Stimulated activated CD8-positive, alpha-beta memory T cell treated with anti-CD3 and anti-CD28 coated beads, Interleukin-12 subunit alpha, Interleukin-12 subunit beta, amount 100 ng/mL, for 1 hour (primary cell): ENCODE measurements around the gene BEND3.
"Not testable (repeated sequence)": the region's sequence is repeated elsewhere in the genome, so short reads cannot be mapped to it uniquely, and the experiment has no call there.

Experiments used
- DNase-seq: peaks from one replicate; pipeline ENCODE4 v3.0.0-alpha.2; 2020; ENCODE audit warnings: low read depth

The BEND3 gene

DNA sequence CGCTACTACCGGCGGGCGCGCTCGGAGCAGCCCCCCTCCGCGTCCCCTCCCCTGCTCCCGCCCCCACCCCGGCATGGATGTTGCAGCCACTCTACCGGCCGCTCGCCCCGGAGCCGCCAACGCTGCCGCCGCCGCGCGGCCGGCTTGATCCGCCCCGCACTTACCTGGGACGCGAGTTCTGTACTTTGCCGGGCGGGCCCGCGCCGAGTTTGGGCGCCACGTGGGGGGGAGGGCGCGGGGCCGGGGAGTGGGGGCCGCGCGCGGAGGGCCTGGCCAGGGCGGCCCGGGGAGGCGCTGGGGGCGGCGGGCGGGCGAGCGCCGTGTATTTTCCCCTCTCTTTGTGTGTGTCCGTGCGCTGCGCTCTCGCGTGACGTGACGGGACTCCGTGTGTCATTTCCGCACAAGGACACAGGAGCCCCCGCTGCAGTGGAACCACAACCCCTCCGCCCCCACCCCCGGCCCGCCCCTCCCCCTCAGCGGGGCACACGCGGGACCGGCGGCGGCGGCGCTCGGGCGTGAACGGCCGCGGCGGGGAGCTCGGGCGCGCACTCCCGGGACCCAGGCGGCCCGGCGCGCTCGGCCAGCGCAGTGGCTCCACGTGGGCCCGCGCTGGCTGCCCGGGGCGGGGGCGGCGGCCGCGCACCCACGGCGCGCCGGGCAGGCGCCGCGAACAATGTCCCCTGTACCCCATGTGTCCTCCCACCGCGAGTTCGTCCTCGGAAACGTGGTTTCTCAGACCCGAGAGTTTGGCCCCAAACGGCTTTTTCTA lies at the start of gene BEND3:
BEND3 (minus strand) TSS at position 590 of the 769 bp plus-strand sequence. CDS start 16,230 bp downstream, outside the sequence.
- DNase-seq, result no peak

- not testable (repeated sequence) for DNase-seq
Observed at GRCh38 chr6:107164299-107164698, 49.0 kb upstream of the BEND3 start.

DNA sequence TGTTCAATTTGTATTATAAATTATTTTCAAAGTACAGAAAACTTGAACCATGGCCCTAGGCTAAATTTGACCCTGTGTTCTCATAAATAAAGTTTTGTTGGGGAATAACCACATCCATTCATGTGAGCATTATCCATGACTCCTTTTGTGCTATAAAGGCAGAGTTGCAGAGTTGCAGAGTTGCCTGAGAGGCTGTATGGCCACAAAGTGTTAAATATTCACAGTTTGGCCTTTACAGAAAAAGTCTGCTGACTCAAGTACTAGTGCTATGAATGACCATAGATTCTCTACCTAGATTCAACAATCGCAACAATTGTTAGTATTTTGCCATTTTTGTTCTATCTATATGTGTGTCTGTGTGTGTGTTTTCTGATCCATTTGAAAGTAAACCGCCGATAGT lies 46.2 kb upstream of the BEND3 start:
- DNase-seq, result no peak

- no peak for DNase-seq
Observed at GRCh38 chr6:107156617-107157016, 41.3 kb upstream of the BEND3 start.

- no peak for DNase-seq
Observed at GRCh38 chr6:107154801-107155160, 39.5 kb upstream of the BEND3 start.

- DNase-seq, result no peak
Observed at GRCh38 chr6:107154131-107154800, 39.0 kb upstream of the BEND3 start.

DNA sequence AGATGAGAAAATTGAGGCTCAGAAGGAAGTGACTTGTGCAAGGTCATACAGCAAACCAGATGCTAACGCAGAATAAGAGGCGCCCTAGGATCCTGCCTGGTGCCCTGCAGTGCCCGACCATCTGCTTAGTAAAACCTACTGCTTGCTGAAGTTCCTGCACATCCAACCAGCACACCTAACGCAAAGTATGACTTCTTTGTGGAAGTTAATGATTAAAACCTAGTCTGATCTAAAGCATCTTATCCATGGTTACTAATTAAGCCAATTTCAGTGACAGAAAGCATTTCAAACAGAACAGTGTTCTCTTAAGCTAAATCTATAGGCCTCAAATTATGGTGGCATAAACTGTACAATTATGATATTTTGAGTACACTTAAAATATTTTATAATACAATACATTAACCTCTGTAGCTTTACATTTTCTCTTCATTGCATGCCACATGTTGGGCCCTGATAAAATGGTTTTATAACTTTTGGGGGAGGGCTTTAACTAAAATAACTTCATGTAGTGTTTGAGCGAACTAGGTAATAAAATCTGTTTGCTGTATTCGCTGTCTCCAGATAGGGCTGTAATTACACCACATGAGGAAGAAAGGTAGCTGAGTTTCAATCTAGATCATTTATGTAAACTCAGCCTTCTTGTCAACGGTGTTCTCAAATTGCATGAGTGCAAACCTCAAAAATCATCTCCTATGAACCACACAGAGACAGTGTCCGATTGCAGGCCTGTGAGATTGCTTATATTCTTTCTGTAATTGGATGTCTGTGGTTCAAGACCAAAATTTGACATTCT lies 37.5 kb upstream of the BEND3 start:
- no peak for DNase-seq

GRCh38 chr6:107144666-107145065 lies 29.4 kb upstream of the BEND3 start:
- no peak for DNase-seq

GRCh38 chr6:107144014-107144413 lies 28.7 kb upstream of the BEND3 start:
- no peak for DNase-seq

GRCh38 chr6:107140581-107140980 lies 25.3 kb upstream of the BEND3 start:
- no peak for DNase-seq

GRCh38 chr6:107136324-107136723 lies 21.0 kb upstream of the BEND3 start:
- not testable (repeated sequence) for DNase-seq

- DNase-seq, result not testable (repeated sequence)
Observed at GRCh38 chr6:107135048-107135680, 19.8 kb upstream of the BEND3 start.

- no peak for DNase-seq
Observed at GRCh38 chr6:107132330-107132954, 17.1 kb upstream of the BEND3 start.

GRCh38 chr6:107129370-107129925 lies 14.1 kb upstream of the BEND3 start:
- no peak for DNase-seq

- DNase-seq, result no peak
Observed at GRCh38 chr6:107128577-107128976, 13.3 kb upstream of the BEND3 start.

GRCh38 chr6:107128175-107128574 lies 12.9 kb upstream of the BEND3 start:
- DNase-seq, result no peak

DNA sequence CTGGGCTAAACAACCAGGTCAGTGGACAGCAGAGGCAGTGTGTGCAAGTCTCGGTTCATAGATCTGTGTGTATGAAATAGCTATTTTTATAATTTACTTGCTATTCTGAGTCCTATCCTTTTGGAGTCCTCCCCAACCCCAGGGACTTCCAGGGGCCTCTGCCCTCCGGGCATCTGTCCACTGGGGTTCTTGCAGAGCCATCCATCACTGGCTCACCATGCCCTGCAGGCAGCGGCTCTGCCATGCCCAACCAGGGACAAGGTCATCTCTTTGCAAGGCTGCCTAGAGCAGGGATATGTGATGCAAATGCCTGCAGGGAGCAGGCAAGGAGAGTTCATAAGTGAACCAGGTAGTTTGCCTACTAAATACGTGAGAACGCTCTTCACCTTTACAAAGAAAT lies 10.5 kb upstream of the BEND3 start:
- no peak for DNase-seq

- DNase-seq, result no peak
Observed at GRCh38 chr6:107124934-107125348, 9.6 kb upstream of the BEND3 start.

DNA sequence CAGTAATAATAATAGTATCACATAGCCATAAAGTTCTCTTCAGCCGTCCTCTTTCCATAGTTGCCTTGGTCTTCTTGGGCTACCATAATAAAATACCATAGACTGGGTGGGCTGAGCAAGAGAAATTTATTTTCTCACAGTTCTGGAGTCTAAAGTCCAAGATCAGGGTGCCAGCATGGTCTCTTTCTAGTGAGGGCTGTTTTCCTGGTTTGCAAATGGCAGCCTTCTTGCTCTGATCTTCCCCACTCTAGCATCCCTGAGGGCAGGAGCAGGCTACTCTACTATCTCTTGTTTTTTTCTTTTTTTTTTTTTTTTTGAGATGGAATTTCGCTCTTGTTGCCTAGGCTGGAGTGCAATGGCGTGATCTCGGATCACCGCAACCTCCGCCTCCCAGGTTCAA lies 8.2 kb upstream of the BEND3 start:
- DNase-seq, result no peak

GRCh38 chr6:107122748-107123147 lies 7.4 kb upstream of the BEND3 start:
- DNase-seq, result no peak

- no peak for DNase-seq
Observed at GRCh38 chr6:107121964-107122495, 6.7 kb upstream of the BEND3 start.
